ENCODE results near the gene ZNF609. TPM values are rescaled to one million over a fixed set of nuclear protein-coding genes. Genes with fewer than 3 reads are reported as not detected.

Gene ZNF609
- polyA plus RNA-seq, 1 experiment, result 12.5 TPM

DNA sequence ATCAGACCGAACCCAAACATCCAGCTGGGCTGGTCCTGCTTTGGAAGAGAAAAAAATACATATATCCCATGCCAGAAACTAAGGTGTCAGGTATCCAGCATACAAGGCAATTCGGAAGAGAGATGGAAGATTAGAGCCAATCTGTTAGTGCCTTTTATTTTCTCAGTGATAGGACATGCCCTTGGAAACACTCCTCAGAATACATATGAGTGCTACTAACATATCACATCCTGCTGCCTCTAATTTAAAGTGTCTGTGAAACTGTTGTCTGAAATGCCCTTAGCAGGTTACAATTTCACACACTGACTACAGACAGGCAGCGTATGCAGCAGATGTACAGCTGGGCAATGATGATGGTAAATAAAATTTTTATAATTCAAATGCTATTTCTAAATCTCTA lies 236.1 kb downstream of the ZNF609 start:
- TF ChIP-seq, protein P1, sequence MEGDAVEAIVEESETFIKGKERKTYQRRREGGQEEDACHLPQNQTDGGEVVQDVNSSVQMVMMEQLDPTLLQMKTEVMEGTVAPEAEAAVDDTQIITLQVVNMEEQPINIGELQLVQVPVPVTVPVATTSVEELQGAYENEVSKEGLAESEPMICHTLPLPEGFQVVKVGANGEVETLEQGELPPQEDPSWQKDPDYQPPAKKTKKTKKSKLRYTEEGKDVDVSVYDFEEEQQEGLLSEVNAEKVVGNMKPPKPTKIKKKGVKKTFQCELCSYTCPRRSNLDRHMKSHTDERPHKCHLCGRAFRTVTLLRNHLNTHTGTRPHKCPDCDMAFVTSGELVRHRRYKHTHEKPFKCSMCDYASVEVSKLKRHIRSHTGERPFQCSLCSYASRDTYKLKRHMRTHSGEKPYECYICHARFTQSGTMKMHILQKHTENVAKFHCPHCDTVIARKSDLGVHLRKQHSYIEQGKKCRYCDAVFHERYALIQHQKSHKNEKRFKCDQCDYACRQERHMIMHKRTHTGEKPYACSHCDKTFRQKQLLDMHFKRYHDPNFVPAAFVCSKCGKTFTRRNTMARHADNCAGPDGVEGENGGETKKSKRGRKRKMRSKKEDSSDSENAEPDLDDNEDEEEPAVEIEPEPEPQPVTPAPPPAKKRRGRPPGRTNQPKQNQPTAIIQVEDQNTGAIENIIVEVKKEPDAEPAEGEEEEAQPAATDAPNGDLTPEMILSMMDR (IDR thresholded peaks at IDR 0.05; ENCODE audit: insufficient read depth, low read depth, low read length), result no peak
- ChIA-PET CTCF (interaction anchor here (0.6 to 21.7 kb wide), 4 partner anchors 11 to 31 kb away, joined by 3 to 395 read pairs (median 20); no protein-coding TSS in a partner anchor), POLR2A (interaction anchor here (0.6 kb wide), 1 partner anchor 118 kb away, joined by 4 read pairs; no protein-coding TSS in a partner anchor)
- no peak for DNase-seq (ENCODE audit: low read depth)
- Histone ChIP-seq H3K27me3 (ENCODE audit: control insufficient read depth, insufficient read depth, low read length) (no peaks in the 10 kb centered on the region), H3K4me3 (ENCODE audit: low read depth, low read length) (no peak overlapping the region), H3K36me3 (ENCODE audit: control insufficient read depth, insufficient read depth, low read length) (no peaks in the 10 kb centered on the region; the same call in 1 of the 2 replicates)

DNA sequence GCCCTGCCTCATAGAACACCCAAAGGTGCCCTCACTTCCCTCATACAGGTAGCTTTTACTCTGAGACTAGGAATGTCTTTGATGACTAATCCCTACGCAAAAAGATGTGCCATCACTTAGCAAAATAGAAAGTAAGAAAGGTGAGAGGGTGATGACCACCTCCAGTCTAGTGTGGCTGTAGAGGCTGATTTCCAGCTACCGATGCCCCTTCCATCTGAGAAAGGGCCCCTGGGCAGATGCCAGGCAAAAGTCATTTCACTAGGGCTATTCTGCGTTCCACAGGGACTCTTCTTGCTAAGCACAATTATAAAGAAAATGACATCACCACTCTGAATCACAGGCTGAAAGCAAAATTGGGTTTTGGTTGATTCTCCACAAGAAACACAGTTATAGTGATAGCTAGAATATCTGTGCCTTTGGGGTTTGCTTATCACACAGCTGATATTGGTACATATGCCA lies 237.6 kb downstream of the ZNF609 start:
- ChIA-PET CTCF (interaction anchor here (6.5 to 21.7 kb wide), 2 partner anchors 12 to 29 kb away, joined by 34 to 395 read pairs; no protein-coding TSS in a partner anchor), POLR2A (interaction anchor here (0.5 kb wide), 1 partner anchor 9 kb away, joined by 8 read pairs; no protein-coding TSS in a partner anchor)
- H3K27me3 ChIP-seq (ENCODE audit: control insufficient read depth, insufficient read depth, low read length), result no peaks in the 10 kb centered on the region
- no peak overlapping the region for H3K4me3 ChIP-seq (ENCODE audit: low read depth, low read length)
- TF ChIP-seq, protein P1 (IDR thresholded peaks at IDR 0.05; ENCODE audit: insufficient read depth, low read depth, low read length), result no peak
- DNase-seq (ENCODE audit: low read depth), result no peak
- H3K36me3 ChIP-seq (ENCODE audit: control insufficient read depth, insufficient read depth, low read length), result no peaks in the 10 kb centered on the region; the same call in 1 of the 2 replicates

DNA sequence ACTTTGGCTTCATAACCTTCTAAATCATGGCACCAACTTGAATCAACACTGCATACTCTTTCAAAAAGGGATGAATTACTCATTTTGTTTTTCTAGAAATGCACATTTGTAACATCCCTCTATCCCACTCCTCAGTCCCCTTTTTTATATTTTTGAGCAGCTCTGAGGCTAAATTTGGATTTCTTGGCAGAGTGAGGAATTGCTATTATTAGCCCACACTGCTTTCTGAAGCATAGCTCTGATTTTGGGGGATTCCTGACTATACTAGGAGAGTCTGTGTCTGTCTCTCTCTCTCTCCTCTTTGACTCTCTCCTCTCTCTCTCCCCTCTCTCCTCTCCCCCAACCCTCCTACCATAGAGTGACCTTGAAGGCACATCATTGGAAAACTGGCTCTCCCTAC lies 238.4 kb downstream of the ZNF609 start:
- TF ChIP-seq, protein P1 (IDR thresholded peaks at IDR 0.05; ENCODE audit: insufficient read depth, low read depth, low read length), result no peak
- POLR2A ChIA-PET, result no interaction called here

DNA sequence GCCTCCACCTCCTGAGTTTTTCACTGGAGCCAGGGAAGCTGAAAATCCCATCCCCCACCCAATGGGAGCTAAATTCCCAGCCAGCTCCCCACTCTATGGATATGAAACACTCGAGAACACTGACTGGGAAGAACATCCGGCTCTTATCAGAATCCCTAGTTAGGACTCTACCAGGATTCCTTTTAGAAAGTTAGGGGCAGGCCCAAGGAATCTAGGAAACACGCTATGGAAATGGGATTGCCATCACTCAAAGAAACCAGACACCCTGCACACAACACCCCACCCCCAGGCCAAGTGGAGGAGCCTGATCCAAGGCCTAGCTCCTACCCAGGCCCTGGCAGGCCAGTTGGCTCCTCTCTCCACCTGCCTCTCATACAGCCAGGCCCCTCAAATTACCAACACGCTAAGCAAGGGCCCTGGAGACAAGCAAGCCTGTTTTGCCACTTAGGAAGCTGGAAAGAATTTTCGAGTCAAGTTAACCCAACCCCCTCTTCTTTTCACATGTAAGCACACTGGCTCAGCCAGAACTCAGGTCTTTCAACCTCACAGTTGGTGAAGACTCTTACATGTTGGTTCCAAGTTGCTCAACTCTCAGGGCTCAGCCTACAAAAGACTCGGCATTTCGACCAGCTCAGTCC lies 239.5 kb downstream of the ZNF609 start:
- ChIA-PET POLR2A (no interaction called here), CTCF (interaction anchor here (0.7 to 21.7 kb wide), 3 partner anchors 13 to 29 kb away, joined by 3 to 395 read pairs (median 11); no protein-coding TSS in a partner anchor)
- Histone ChIP-seq H3K36me3 (ENCODE audit: control insufficient read depth, insufficient read depth, low read length) (no peaks in the 10 kb centered on the region), H3K4me3 (ENCODE audit: low read depth, low read length) (no peak overlapping the region), H3K27me3 (ENCODE audit: control insufficient read depth, insufficient read depth, low read length) (no peaks in the 10 kb centered on the region)
- DNase-seq (ENCODE audit: low read depth), result no peak
- TF ChIP-seq, protein P1 (IDR thresholded peaks at IDR 0.05; ENCODE audit: insufficient read depth, low read depth, low read length), result no peak

More for the DNA sequence above, 238.4 kb downstream of the ZNF609 start:
- no peaks in the 10 kb centered on the region for H3K27me3 ChIP-seq (ENCODE audit: control insufficient read depth, insufficient read depth, low read length)
- no peak for DNase-seq (ENCODE audit: low read depth)
- H3K4me3 ChIP-seq (ENCODE audit: low read depth, low read length), result no peak overlapping the region
- H3K36me3 ChIP-seq (ENCODE audit: control insufficient read depth, insufficient read depth, low read length), result no peaks in the 10 kb centered on the region; the same call in 1 of the 2 replicates
- CTCF ChIA-PET, result interaction anchor here (6.5 to 21.7 kb wide), 2 partner anchors 13 to 29 kb away, joined by 34 to 395 read pairs; no protein-coding TSS in a partner anchor

DNA sequence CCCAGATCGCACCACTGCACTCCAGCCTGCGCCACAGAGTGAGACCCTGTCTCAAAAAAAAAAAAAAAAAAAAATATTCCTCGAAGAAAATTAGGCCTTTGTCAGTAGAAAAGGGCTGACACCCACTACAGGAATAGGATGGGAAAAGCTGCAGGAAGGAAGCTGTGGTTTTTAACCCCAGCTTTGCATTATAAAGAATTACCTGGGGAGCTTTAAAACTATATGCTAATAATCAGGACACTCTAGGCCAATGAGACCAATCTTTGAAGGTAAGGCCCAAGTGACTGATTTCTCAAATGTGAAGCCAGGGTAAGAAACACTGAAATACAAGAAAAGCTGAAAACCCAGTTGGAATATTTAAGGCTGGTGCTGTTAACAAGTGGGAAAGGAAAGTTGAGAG lies 240.7 kb downstream of the ZNF609 start:
- CTCF ChIA-PET, result interaction anchor here (2.7 to 21.7 kb wide), 2 partner anchors 14 to 26 kb away, joined by 11 to 395 read pairs; no protein-coding TSS in a partner anchor
- Histone ChIP-seq H3K36me3 (ENCODE audit: control insufficient read depth, insufficient read depth, low read length) (no peaks in the 10 kb centered on the region), H3K27me3 (ENCODE audit: control insufficient read depth, insufficient read depth, low read length) (no peaks in the 10 kb centered on the region), H3K4me3 (ENCODE audit: low read depth, low read length) (no peak overlapping the region)
- TF ChIP-seq, protein P1 (IDR thresholded peaks at IDR 0.05; ENCODE audit: insufficient read depth, low read depth, low read length), result no peak
- no peak for DNase-seq (ENCODE audit: low read depth)
- POLR2A ChIA-PET, result interaction anchor here (0.7 kb wide), 1 partner anchor 269 kb away, joined by 3 read pairs; no protein-coding TSS in a partner anchor
